K562 (cell line): ENCODE measurements around the gene RNASE8. TPM values are rescaled to one million over a fixed set of nuclear protein-coding genes. Genes with fewer than 3 reads are reported as not detected.

Experiments
- ATF4 ChIP-seq: fragments of 450-650 bp; formaldehyde crosslinking; IDR thresholded peaks from 2 replicates; pipeline ENCODE4 v1.4.0; 2022; ENCODE audit warnings: mild to moderate bottlenecking, moderate library complexity
- BMI1 ChIP-seq: fragments of 150-350 bp; IDR thresholded peaks from 2 replicates; pipeline ENCODE4 v1.6.1; 2014; ENCODE audit warnings: low read length
- CHD1 ChIP-seq: fragments of 200-600 bp; sonication (generic); IDR thresholded peaks from one replicate; pipeline ENCODE4 v1.6.1; 2012; ENCODE audit warnings: mild to moderate bottlenecking, moderate library complexity, low read length, inconsistent platforms
- FOSL1 ChIP-seq: fragments of 200-800 bp; sonication (Bioruptor generic); conservative IDR thresholded peaks from 2 replicates; pipeline ENCODE4 v1.6.1; 2016; ENCODE audit warnings: missing genetic modification characterization, missing compliant biosample characterization
- FOXJ2 ChIP-seq: fragments of 200-800 bp; sonication (Bioruptor generic); IDR thresholded peaks from 2 replicates; pipeline ENCODE4 v1.6.1; 2016; ENCODE audit warnings: missing genetic modification characterization, missing compliant biosample characterization
- MED1 ChIP-seq: sonication (generic); formaldehyde crosslinking; IDR thresholded peaks from 2 replicates; pipeline ENCODE4 v1.8.1; 2023; ENCODE audit warnings: missing genetic modification reagents, borderline replicate concordance
- MNT ChIP-seq, 2 experiments: fragments of 450-650 bp; conservative IDR thresholded peaks; 2 replicates each; pipeline ENCODE4 v1.6.1; 2017; ENCODE audit warnings: mild to moderate bottlenecking in 2 of 2, moderate library complexity in 2 of 2
- PCBP1 ChIP-seq: fragments of 200-400 bp; formaldehyde crosslinking; IDR thresholded peaks from 2 replicates; pipeline ENCODE4 v1.6.1; 2018; ENCODE audit warnings: mild to moderate bottlenecking, low read depth, low read length; ENCODE audit not compliant: poor library complexity, severe bottlenecking
- SIN3A ChIP-seq, 2 experiments: fragments of 150-350 bp in 1 of 2; IDR thresholded peaks; 2 replicates each; pipeline ENCODE4 v1.6.1; 2011 to 2016; ENCODE audit warnings: borderline replicate concordance in 2 of 2, low read depth in 2 of 2, low read length in 2 of 2, mild to moderate bottlenecking in 2 of 2, moderate library complexity in 2 of 2; ENCODE audit not compliant: control insufficient read depth in 1 of 2
- SRSF7 ChIP-seq: fragments of 200-400 bp; formaldehyde crosslinking; optimal IDR thresholded peaks from 2 replicates; pipeline ENCODE3; 2017; ENCODE audit warnings: mild to moderate bottlenecking, low read depth, low read length
- ZBTB49 ChIP-seq: sonication (generic); formaldehyde crosslinking; IDR thresholded peaks from 2 replicates; pipeline ENCODE4 v1.8.0; 2022; ENCODE audit warnings: missing genetic modification reagents, mild to moderate bottlenecking, borderline replicate concordance
- ZBTB8A ChIP-seq: fragments of 450-650 bp; IDR thresholded peaks from 2 replicates; pipeline ENCODE4 v1.6.1; 2018; ENCODE audit warnings: mild to moderate bottlenecking, moderate library complexity; ENCODE audit not compliant: partially characterized antibody
- ZNF23 ChIP-seq: fragments of 250-450 bp; sonication (Bioruptor Pico); IDR thresholded peaks from 2 replicates; pipeline ENCODE4 v1.4.0; 2020; ENCODE audit warnings: mild to moderate bottlenecking
- ZNF253 ChIP-seq: fragments of 250-450 bp; sonication (Bioruptor Pico); conservative IDR thresholded peaks from 2 replicates; pipeline ENCODE4 v1.6.1; 2021; ENCODE audit warnings: mild to moderate bottlenecking
- ZNF3 ChIP-seq: fragments of 250-450 bp; sonication (Bioruptor Pico); IDR thresholded peaks from 2 replicates; pipeline ENCODE4 v1.5.0; 2021; ENCODE audit warnings: mild to moderate bottlenecking, moderate library complexity
- ZNF589 ChIP-seq: fragments of 200-800 bp; sonication (Bioruptor generic); IDR thresholded peaks from 2 replicates; pipeline ENCODE4 v1.6.1; 2016; ENCODE audit warnings: low read depth, missing genetic modification characterization, missing compliant biosample characterization
- ZZZ3 ChIP-seq: fragments of 450-650 bp; IDR thresholded peaks from 2 replicates; pipeline ENCODE4 v1.6.1; 2016; ENCODE audit warnings: antibody characterized with exemption, mild to moderate bottlenecking, moderate library complexity
- polyA plus RNA-seq, 8 experiments: library from polyadenylated mRNA; depleted of rRNA in 4 of 8; stranded (reverse) in 5 of 8; unstranded in 3 of 8; fragments of >200 nt; fragmentation: Nextera tagmentation in 2 of 8; fragmentation: Illumina TruSeq in 1 of 8; extraction: Ambion mirVana in 2 of 8; extraction: Trizol in 1 of 8; gene quantifications; 2 replicates each; pipeline versions ENCODE4 v1.2.1 to v1.2.3, GENCODE V29; 2011 to 2014; ENCODE audit warnings: inconsistent platforms in 1 of 8, missing spikeins in 1 of 8
- total RNA-seq, 7 experiments: library from RNA; depleted of rRNA in 6 of 7; stranded (reverse); fragments of >200 nt in 6 of 7; fragmentation: Illumina TruSeq in 2 of 7; extraction: Trizol in 2 of 7; gene quantifications; 2 replicates each; pipeline versions ENCODE4 v1.2.1 to v1.2.3, GENCODE V29; 2011 to 2021; ENCODE audit warnings: low replicate concordance in 1 of 7
- TF ChIP-seq, protein P1 (sequence below): sonication (generic); IDR thresholded peaks from 2 replicates; pipeline ENCODE4 v1.6.1; 2016
- TF ChIP-seq, protein P2 (sequence below): sonication (generic); formaldehyde crosslinking; IDR thresholded peaks from 2 replicates; pipeline ENCODE4 v1.4.0; 2020; ENCODE audit warnings: mild to moderate bottlenecking, missing genetic modification reagents

RNASE8 gene
- total and polyA plus RNA-seq, 9 of the 15 experiments (the other 6 are each of a cell fraction or from before 2014, with no cell fraction given), result not detected

DNA sequence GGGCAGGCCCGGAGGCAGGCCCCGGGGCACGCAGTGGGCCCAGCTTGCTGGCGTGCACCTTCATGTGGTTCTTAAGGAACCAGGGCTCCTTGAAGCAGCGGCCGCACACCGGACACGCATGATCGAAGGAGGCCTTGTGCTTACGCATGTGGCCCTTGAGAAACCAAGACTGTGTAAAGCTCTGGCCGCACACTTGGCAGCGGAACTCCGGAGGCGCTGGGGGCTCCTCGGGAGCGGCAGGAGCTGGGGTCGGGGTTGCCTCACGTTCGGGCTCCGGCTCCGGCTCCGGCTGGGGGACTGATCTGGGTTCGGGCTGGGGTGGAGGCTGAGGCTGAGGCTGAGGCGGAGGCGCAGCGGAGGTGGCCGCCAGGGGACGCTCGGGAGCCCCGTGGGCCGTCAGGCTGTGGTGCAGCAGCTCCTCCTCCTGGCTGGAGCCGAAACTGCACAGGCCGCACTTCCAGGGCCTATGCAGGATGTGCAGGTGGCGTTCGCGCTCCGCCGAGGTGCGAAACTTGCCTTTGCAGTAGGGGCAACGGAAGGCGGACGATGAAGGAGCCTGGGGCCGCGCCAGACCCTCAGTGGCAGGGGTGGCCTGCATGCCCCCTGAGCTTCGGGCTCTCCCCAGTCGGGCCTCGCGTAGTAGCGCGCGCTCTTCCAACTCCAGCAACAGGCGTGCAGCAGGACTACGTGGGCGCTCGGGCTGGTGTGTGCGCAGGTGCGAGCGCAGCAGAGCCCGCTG lies 34.8 kb downstream of the RNASE8 start (continued):
- no peak for TF ChIP-seq MED1 (CRISPR knock-in tag)
- no peak for TF ChIP-seq FOXJ2
- TF ChIP-seq ATF4, result no peak
- TF ChIP-seq FOSL1 (tag), result no peak
- no peak for TF ChIP-seq ZBTB49 (CRISPR knock-in tag)
- TF ChIP-seq ZNF253 (CRISPR knock-in tag), result no peak
- TF ChIP-seq SRSF7, result no peak
- no peak for TF ChIP-seq ZNF23 (CRISPR knock-in tag)
- TF ChIP-seq, protein P1, sequence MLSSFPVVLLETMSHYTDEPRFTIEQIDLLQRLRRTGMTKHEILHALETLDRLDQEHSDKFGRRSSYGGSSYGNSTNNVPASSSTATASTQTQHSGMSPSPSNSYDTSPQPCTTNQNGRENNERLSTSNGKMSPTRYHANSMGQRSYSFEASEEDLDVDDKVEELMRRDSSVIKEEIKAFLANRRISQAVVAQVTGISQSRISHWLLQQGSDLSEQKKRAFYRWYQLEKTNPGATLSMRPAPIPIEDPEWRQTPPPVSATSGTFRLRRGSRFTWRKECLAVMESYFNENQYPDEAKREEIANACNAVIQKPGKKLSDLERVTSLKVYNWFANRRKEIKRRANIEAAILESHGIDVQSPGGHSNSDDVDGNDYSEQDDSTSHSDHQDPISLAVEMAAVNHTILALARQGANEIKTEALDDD, result no peak
- TF ChIP-seq ZBTB8A, result no peak
- no peak for TF ChIP-seq SIN3A (IDR thresholded peaks at IDR 0.05; ENCODE audit: borderline replicate concordance in 2 of 2, control insufficient read depth in 1 of 2, low read depth in 2 of 2, low read length in 2 of 2)
- no peak for TF ChIP-seq ZNF589 (CRISPR knock-in tag)
- TF ChIP-seq PCBP1, result no peak
- TF ChIP-seq, protein P2, sequence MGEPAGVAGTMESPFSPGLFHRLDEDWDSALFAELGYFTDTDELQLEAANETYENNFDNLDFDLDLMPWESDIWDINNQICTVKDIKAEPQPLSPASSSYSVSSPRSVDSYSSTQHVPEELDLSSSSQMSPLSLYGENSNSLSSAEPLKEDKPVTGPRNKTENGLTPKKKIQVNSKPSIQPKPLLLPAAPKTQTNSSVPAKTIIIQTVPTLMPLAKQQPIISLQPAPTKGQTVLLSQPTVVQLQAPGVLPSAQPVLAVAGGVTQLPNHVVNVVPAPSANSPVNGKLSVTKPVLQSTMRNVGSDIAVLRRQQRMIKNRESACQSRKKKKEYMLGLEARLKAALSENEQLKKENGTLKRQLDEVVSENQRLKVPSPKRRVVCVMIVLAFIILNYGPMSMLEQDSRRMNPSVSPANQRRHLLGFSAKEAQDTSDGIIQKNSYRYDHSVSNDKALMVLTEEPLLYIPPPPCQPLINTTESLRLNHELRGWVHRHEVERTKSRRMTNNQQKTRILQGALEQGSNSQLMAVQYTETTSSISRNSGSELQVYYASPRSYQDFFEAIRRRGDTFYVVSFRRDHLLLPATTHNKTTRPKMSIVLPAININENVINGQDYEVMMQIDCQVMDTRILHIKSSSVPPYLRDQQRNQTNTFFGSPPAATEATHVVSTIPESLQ (CRISPR knock-in tag), result no peak
- no peak for TF ChIP-seq CHD1
- no peak for TF ChIP-seq ZZZ3
- no peak for TF ChIP-seq ZNF3 (CRISPR knock-in tag)
- no peak for TF ChIP-seq MNT (conservative IDR thresholded peaks at IDR 0.05)
- TF ChIP-seq BMI1, result no peak
